Large intestine (tissue), 3 donors: ENCODE measurements around the gene LEMD3. TPM values are rescaled to one million over a fixed set of nuclear protein-coding genes. Genes with fewer than 3 reads are reported as not detected.
A peak's percentile ranks its signal among the peaks of the same experiment; 100 is the strongest.

ENCODE experiments used
- DNase-seq, 2 donors: peaks; one replicate each; pipeline versions ENCODE4 v3.0.0 to v3.0.0-alpha.2; 2013
- H3K27ac ChIP-seq: one replicate; pipeline ENCODE4 v1.5.1; 2013; ENCODE audit warnings: low read length
- H3K27me3 ChIP-seq: 2 replicates; pipeline ENCODE4 v1.6.1; 2013; ENCODE audit warnings: low read length; ENCODE audit not compliant: control insufficient read depth, insufficient read depth
- H3K36me3 ChIP-seq: 2 replicates; pipeline ENCODE4 v1.6.1; 2013; ENCODE audit warnings: low read length; ENCODE audit not compliant: control insufficient read depth, insufficient read depth
- H3K4me1 ChIP-seq: one replicate; pipeline ENCODE4 v1.6.1; 2013; ENCODE audit warnings: low read length; ENCODE audit not compliant: control insufficient read depth, insufficient read depth
- H3K4me3 ChIP-seq: one replicate; pipeline ENCODE4 v1.5.1; 2013; ENCODE audit warnings: low read length
- H3K9me3 ChIP-seq: one replicate; pipeline ENCODE4 v1.6.1; 2013; ENCODE audit warnings: mild to moderate bottlenecking, low read depth, low read length, moderate library complexity; ENCODE audit not compliant: control insufficient read depth
- WGBS: methylation state at CpG from one replicate; pipeline ENCODE4 v1.1.5; 2013; ENCODE audit warnings: low lambda C conversion rate; ENCODE audit not compliant: insufficient coverage; 5-methylcytosine and 5-hydroxymethylcytosine counted together
- polyA plus RNA-seq: library from polyadenylated mRNA; unstranded; fragments of 120-200 nt; gene quantifications from one replicate; pipeline ENCODE4 v1.2.1, GENCODE V29; 2013

LEMD3 gene
- polyA plus RNA-seq, 1 donor, result 33.6 TPM

- Histone ChIP-seq H3K27me3 (no peaks in the 10 kb centered on the region), H3K27ac (no peak overlapping the region), H3K4me3 (no peak overlapping the region), H3K4me1 (no peaks in the 10 kb centered on the region), H3K9me3 (no peaks in the 10 kb centered on the region), H3K36me3 (no peaks in the 10 kb centered on the region)
- no peak for DNase-seq
Measured at GRCh38 chr12:65164774-65165173, 4.6 kb upstream of the LEMD3 start.

GRCh38 chr12:65168681-65169319 lies 583 bp upstream of the LEMD3 start:
- H3K27me3 ChIP-seq, result no peaks in the 10 kb centered on the region
- peak overlapping the region; percentile 99 for H3K4me3 ChIP-seq
- 52% methylated on average over 4 of the region's 11 CpGs for WGBS
- H3K27ac ChIP-seq, result peak overlapping the region; percentile 89
- H3K4me1 ChIP-seq, result peaks cover 5% of the 10 kb centered on the region
- no peak for DNase-seq
- H3K9me3 ChIP-seq, result peaks cover 3% of the 10 kb centered on the region
- no peaks in the 10 kb centered on the region for H3K36me3 ChIP-seq

- peaks cover 7% of the 10 kb centered on the region for H3K36me3 ChIP-seq
- no peaks in the 10 kb centered on the region for H3K27me3 ChIP-seq
- H3K4me3 ChIP-seq, result peak overlapping the region; percentile 99
- no CpG with 5 or more reads among the region's 47 CpGs for WGBS
- H3K9me3 ChIP-seq, result peaks cover 3% of the 10 kb centered on the region
- H3K27ac ChIP-seq, result peak overlapping the region; percentile 89
- DNase-seq, result peak; percentile 81 to 88
- peaks cover 5% of the 10 kb centered on the region for H3K4me1 ChIP-seq
Measured at GRCh38 chr12:65170209-65170881, 962 bp downstream of the LEMD3 start.

- peak in 1 of 2 donors; percentile 47 for DNase-seq
- H3K4me1 ChIP-seq, result peaks cover 5% of the 10 kb centered on the region
- peaks cover 14% of the 10 kb centered on the region for H3K36me3 ChIP-seq
- peak overlapping the region; percentile 89 for H3K27ac ChIP-seq
- peaks cover 3% of the 10 kb centered on the region for H3K9me3 ChIP-seq
- no CpG with 5 or more reads among the region's 8 CpGs for WGBS
- H3K27me3 ChIP-seq, result no peaks in the 10 kb centered on the region
- peak overlapping the region; percentile 99 for H3K4me3 ChIP-seq
Measured at GRCh38 chr12:65171073-65171472, 1.7 kb downstream of the LEMD3 start.

- H3K27ac ChIP-seq, result no peak overlapping the region
- peak in 1 of 2 donors; percentile 33 for DNase-seq
- H3K4me1 ChIP-seq, result peaks cover 5% of the 10 kb centered on the region
- peak overlapping the region; percentile 99 for H3K4me3 ChIP-seq
- H3K9me3 ChIP-seq, result peaks cover 3% of the 10 kb centered on the region
- H3K36me3 ChIP-seq, result peaks cover 14% of the 10 kb centered on the region
- no CpG with 5 or more reads among the region's 3 CpGs for WGBS
- H3K27me3 ChIP-seq, result no peaks in the 10 kb centered on the region
Measured at GRCh38 chr12:65171870-65172269, 2.5 kb downstream of the LEMD3 start.

GRCh38 chr12:65175385-65175784 lies 6.0 kb downstream of the LEMD3 start:
- H3K9me3 ChIP-seq, result no peaks in the 10 kb centered on the region
- no peak overlapping the region for H3K4me3 ChIP-seq
- peaks cover 5% of the 10 kb centered on the region for H3K4me1 ChIP-seq
- no peak overlapping the region for H3K27ac ChIP-seq
- peaks cover 20% of the 10 kb centered on the region for H3K36me3 ChIP-seq
- no peaks in the 10 kb centered on the region for H3K27me3 ChIP-seq
- no peak for DNase-seq

GRCh38 chr12:65182012-65182739 lies 12.8 kb downstream of the LEMD3 start:
- Histone ChIP-seq H3K27ac (no peak overlapping the region), H3K36me3 (peaks cover 7% of the 10 kb centered on the region), H3K27me3 (no peaks in the 10 kb centered on the region), H3K4me3 (no peak overlapping the region), H3K9me3 (no peaks in the 10 kb centered on the region), H3K4me1 (peaks cover 11% of the 10 kb centered on the region)
- 0% methylated on average over 1 of the region's 3 CpGs for WGBS
- DNase-seq, result peak in 1 of 2 donors; percentile 66

- whole genome bisulfite sequencing, result 100% methylated on average over 1 of the region's 5 CpGs
- Histone ChIP-seq H3K36me3 (peaks cover 4% of the 10 kb centered on the region), H3K27ac (no peak overlapping the region), H3K9me3 (no peaks in the 10 kb centered on the region), H3K4me3 (no peak overlapping the region), H3K27me3 (no peaks in the 10 kb centered on the region), H3K4me1 (peaks cover 11% of the 10 kb centered on the region)
- no peak for DNase-seq
Measured at GRCh38 chr12:65184176-65184857, 14.9 kb downstream of the LEMD3 start.

- DNase-seq, result no peak
- no CpG with 5 or more reads among the region's 1 CpG for WGBS
- H3K27me3 ChIP-seq, result no peaks in the 10 kb centered on the region
- no peaks in the 10 kb centered on the region for H3K9me3 ChIP-seq
- no peak overlapping the region for H3K27ac ChIP-seq
- H3K36me3 ChIP-seq, result peaks cover 4% of the 10 kb centered on the region
- peaks cover 11% of the 10 kb centered on the region for H3K4me1 ChIP-seq
- no peak overlapping the region for H3K4me3 ChIP-seq
Measured at GRCh38 chr12:65184858-65185229, 15.5 kb downstream of the LEMD3 start.

- no peak overlapping the region for H3K4me3 ChIP-seq
- peaks cover 4% of the 10 kb centered on the region for H3K36me3 ChIP-seq
- H3K27ac ChIP-seq, result no peak overlapping the region
- no peaks in the 10 kb centered on the region for H3K9me3 ChIP-seq
- no peak for DNase-seq
- no peaks in the 10 kb centered on the region for H3K27me3 ChIP-seq
- peaks cover 3% of the 10 kb centered on the region for H3K4me1 ChIP-seq
Measured at GRCh38 chr12:65187665-65188064, 18.3 kb downstream of the LEMD3 start.
